ENCODE results near the gene MIER3.

The MIER3 gene

GRCh38 chr5:56958595-56958994 lies 6.7 kb upstream of the MIER3 start:
- no peak for DNase-seq

GRCh38 chr5:56954262-56954661 lies 2.3 kb upstream of the MIER3 start:
- DNase-seq: no peak

- no peak for DNase-seq
These were observed 587 bp downstream of the MIER3 start for GRCh38 chr5:56951126-56951945.

- DNase-seq: no peak
These were observed 1.2 kb downstream of the MIER3 start for GRCh38 chr5:56950626-56951125.

- no peak for DNase-seq
These were observed 4.9 kb downstream of the MIER3 start for GRCh38 chr5:56947052-56947451.

GRCh38 chr5:56941981-56942380 lies 9.9 kb downstream of the MIER3 start:
- DNase-seq: no peak

GRCh38 chr5:56938858-56939257 lies 13.1 kb downstream of the MIER3 start:
- no peak for DNase-seq

- DNase-seq: no peak
These were observed 17.6 kb downstream of the MIER3 start for GRCh38 chr5:56934325-56934724.

- DNase-seq: no peak
These were observed 29.0 kb downstream of the MIER3 start for GRCh38 chr5:56922922-56923321.

- DNase-seq: no peak
These were observed 31.8 kb downstream of the MIER3 start for GRCh38 chr5:56919942-56920662.

- no peak for DNase-seq
These were observed 33.9 kb downstream of the MIER3 start for GRCh38 chr5:56918054-56918453.

- no peak for DNase-seq
These were observed 34.4 kb downstream of the MIER3 start for GRCh38 chr5:56917534-56917933.

GRCh38 chr5:56914678-56915077 lies 37.2 kb downstream of the MIER3 start:
- DNase-seq: no peak

GRCh38 chr5:56913766-56914165 lies 38.2 kb downstream of the MIER3 start:
- DNase-seq: no peak

GRCh38 chr5:56910210-56910965 lies 41.5 kb downstream of the MIER3 start:
- DNase-seq: no peak

- peak; percentile 76 for DNase-seq
These were observed 42.4 kb downstream of the MIER3 start, which contains the start of gene SETD9 for GRCh38 chr5:56909294-56910209. SETD9 (plus strand) TSS chr5:56909596; CDS start chr5:56909646, 50 bp downstream.

- DNase-seq: peak; percentile 56
These were observed 43.0 kb downstream of the MIER3 start for GRCh38 chr5:56908942-56909293.

- no peak for DNase-seq
These were observed 50.9 kb downstream of the MIER3 start for GRCh38 chr5:56900858-56901578.

- no peak for DNase-seq
These were observed 51.5 kb downstream of the MIER3 start for GRCh38 chr5:56900395-56900794.

- no peak for DNase-seq
These were observed 53.7 kb downstream of the MIER3 start for GRCh38 chr5:56898213-56898612.

- no peak for DNase-seq
These were observed 55.2 kb downstream of the MIER3 start for GRCh38 chr5:56896763-56897162.
